GM10248 (cell line): ENCODE results near the gene PRIMA1.

Experiments used
- CTCF ChIA-PET: fragments of 300-600 bp; sonication (Branson Sonifier 250); formaldehyde crosslinking; extraction: SDS; loops from one replicate; lab custom pipeline; 2021; ENCODE audit warnings: antibody characterized with exemption; lab: Yijun Ruan, JAX
- POLR2A ChIA-PET: fragments of 350-650 bp; sonication (Branson Sonifier 250); formaldehyde crosslinking; extraction: SDS; loops from one replicate; lab custom pipeline; 2020; ENCODE audit warnings: antibody characterized with exemption; lab: Yijun Ruan, JAX
- DNase-seq: peaks from one replicate; pipeline ENCODE4 v3.0.0; 2012; ENCODE audit errors: extremely low spot score
- TF ChIP-seq, protein P1 (sequence below): IDR thresholded peaks from 2 replicates; pipeline ENCODE4 v1.5.1; 2012; ENCODE audit warnings: mild to moderate bottlenecking, low read depth; ENCODE audit errors: extremely low read depth, missing control alignments, control extremely low read depth

Gene PRIMA1

DNA sequence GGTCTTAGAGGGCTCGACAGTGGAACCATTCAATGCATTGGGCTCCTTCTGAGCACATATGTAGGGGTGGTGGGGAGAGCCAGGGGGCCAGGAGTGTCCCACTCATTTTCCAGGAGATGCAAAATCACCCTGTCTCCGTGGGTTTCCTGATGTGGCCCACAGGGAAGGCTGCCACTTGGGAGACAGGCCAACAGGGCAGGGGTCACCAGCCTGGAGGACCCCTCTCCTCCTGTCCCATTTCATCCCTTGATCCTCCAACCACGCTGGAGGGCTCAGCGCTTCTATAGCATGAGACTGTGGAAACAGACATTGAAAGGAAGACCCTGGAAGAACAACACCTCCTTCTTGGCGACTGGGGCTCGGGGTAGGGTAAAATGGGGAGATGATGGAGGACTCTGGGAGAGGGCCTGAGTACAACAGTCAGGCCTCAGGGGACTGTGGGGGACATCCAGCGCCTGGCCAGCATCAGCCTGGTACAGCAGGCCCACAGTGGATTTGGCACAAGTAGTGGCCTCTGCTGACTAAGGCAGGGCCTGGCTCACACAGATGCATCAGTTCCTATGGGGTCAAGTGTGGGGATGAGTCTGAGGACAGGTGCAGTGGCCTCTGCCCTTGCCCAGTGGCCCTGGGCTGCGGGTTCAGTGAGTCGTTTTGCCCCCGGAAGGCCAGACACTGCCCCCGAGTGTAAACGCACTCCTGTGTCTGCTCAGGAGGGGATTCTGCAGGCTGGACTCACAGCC, 68.0 kb downstream of the PRIMA1 start:
- no peak for DNase-seq
- ChIA-PET POLR2A (no interaction called here), CTCF (no interaction called here)
- TF ChIP-seq, protein P1, sequence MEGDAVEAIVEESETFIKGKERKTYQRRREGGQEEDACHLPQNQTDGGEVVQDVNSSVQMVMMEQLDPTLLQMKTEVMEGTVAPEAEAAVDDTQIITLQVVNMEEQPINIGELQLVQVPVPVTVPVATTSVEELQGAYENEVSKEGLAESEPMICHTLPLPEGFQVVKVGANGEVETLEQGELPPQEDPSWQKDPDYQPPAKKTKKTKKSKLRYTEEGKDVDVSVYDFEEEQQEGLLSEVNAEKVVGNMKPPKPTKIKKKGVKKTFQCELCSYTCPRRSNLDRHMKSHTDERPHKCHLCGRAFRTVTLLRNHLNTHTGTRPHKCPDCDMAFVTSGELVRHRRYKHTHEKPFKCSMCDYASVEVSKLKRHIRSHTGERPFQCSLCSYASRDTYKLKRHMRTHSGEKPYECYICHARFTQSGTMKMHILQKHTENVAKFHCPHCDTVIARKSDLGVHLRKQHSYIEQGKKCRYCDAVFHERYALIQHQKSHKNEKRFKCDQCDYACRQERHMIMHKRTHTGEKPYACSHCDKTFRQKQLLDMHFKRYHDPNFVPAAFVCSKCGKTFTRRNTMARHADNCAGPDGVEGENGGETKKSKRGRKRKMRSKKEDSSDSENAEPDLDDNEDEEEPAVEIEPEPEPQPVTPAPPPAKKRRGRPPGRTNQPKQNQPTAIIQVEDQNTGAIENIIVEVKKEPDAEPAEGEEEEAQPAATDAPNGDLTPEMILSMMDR: no peak

DNA sequence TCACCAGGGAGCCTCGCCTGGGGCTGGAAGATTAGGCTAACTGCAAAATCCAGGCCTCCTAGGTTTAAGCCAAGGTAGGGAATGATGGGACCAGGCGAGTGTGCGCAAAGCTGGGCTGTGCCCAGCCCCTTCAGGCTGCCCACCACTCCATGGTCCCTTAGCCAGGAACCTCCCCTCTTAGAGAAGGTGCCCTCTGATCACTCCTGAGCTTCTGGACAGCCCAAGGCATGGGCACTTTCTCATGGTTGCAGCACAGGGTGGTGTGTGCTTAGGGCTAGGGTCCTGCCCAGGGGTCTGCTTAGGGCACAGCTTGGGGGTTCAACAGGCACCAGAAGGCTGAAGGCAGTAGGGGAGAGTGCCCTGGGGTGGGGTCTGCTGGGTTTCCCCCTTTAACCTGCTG, 69.0 kb downstream of the PRIMA1 start:
- no peak for DNase-seq
- ChIA-PET POLR2A (no interaction called here), CTCF (no interaction called here)
- TF ChIP-seq, protein P1: no peak

DNA sequence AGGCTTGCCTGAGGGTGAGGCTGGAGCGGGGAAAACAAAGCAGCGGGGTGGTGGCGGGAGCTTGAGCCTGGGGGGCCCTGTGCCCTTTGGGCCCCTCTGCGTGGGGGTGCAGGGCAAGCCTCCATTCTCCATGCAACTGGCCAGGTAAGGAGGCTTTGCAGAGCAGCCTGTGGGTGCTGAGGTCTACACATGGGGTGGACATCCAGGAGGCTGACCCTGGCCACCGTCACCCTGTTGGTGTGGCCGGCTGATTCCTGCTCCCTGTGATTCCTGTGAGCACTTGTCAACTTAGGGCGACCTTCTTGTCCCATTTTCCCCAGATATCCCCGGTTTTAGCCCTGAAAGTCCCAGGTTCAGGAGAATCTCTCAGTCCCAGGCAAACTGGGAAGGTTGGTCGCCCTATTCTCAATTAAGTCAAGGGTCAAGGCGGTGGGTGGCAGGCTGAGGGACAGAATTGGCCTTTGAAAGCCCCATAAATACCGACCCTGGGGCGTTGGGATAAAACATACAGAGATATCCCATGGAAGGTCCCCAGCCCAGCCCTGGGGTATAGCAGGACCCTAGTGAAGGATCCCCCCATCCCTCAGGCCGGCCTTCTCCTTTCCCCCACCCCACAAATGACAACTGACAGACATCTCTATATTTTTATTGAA, 70.5 kb downstream of the PRIMA1 start:
- TF ChIP-seq, protein P1: no peak
- no peak for DNase-seq
- ChIA-PET POLR2A (no interaction called here), CTCF (interaction anchor here (0.7 kb wide), 1 partner anchor 97 kb away, joined by 3 read pairs; no protein-coding TSS in a partner anchor)

DNA sequence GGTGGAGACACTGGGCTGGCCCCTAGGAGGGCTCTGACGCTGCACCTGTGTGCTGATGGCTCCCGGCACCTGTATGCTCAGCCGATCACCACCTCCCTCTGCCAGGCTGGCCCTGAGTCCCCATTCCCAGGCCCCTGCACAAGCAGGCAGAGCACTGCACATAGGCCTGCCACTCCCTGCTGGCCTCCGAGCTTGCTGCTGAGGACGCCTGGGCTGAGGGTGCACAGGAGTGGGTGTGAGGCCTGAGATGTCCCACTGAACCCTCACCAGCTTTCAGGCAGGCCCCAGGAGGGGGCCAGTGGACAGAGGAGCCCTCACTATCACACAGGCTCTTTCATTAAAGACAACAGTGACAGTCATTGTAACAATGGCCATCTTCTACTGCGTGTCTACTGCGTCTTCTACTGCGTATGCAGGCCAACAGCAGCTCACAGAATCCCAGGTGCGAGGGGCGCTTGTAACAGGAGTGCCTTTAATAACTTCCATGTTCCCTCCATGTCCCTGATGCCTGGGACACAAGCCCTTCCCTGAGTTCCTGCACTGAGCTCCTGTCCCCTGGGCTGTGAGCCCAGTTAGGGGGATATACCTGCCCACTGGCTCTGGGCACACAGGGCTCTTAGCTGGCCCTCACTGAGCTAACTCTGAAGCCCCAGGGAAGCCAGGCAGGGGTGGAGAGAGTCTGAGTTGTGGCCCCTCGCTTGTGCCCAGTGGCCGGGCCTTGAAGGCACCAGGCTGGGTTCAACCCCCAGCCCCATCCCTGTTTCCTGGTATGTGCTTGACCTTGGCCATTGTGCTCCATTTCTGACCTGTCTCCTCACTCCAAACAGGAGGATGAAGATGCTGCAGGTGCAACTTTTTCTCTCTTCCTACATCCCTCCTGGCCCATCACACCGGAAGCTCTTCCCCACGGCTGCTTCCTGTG, 71.3 kb downstream of the PRIMA1 start:
- no peak for DNase-seq
- ChIA-PET POLR2A (no interaction called here), CTCF (interaction anchor here (0.7 to 1.3 kb wide), 2 partner anchors 10 to 98 kb away, joined by 3 read pairs; no protein-coding TSS in a partner anchor)
- TF ChIP-seq, protein P1: no peak

DNA sequence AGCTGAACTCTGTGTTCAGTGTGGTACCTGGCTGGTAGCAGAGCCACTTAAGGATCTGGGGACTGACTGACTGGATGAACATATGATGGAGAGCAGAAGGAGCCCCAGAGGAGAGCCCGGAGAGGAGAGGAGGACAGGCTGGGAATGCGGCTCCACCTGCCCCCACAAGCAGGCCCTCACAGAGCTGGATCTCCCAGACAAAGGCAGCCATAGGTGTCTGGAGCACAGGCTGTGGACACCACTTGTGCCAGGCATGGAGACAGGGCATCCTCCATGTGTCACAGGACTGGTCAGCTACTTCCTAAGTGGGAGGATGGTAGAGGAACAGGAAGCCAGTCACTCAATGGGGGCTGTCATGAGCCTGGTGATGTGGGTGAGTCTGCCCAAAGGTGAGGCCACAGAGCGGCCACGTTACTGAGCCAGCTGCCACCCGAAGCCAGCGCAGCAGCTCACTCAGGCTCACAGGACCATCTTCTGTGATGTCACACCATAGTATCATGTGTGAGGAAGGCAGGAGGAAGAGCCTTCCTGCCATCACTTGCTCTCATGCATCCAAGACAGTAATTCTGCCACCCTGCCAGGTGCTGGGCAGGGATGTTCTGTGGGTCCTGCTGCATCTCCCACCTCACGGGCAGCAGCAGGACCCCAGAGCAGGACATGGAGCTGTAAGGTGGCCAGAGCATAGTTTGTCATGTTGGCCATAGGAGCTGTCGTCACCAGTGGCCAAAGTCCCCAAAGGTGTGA, 72.1 kb downstream of the PRIMA1 start:
- no peak for DNase-seq
- TF ChIP-seq, protein P1: no peak
- POLR2A ChIA-PET: no interaction called here
- CTCF ChIA-PET: interaction anchor here (1.3 kb wide), 1 partner anchor 9 kb away, joined by 3 read pairs; no protein-coding TSS in a partner anchor
